OCI-LY3 (cell line): ENCODE measurements around the gene GNG14.

Source experiments
- H2AFZ ChIP-seq: fragments of 200-600, 300-600 bp; shearing (Covaris generic); 2 replicates; pipeline ENCODE4 v1.6.0; 2014; ENCODE audit warnings: antibody characterized with exemption, low read depth, low read length
- H3K27ac ChIP-seq: fragments of 200-600, 300-600 bp; sonication (generic); 2 replicates; pipeline ENCODE4 v1.5.1; 2014; ENCODE audit warnings: mild to moderate bottlenecking, low read length, moderate library complexity, mixed read lengths
- H3K27me3 ChIP-seq: fragments of 200-600, 300-600 bp; sonication (generic); 2 replicates; pipeline ENCODE4 v1.6.1; 2014; ENCODE audit warnings: low read depth, low read length, mixed read lengths
- H3K36me3 ChIP-seq: fragments of 200-600, 300-600 bp; sonication (generic); replicated peaks from 2 replicates; pipeline ENCODE3; 2014; ENCODE audit warnings: low read depth, low read length, mixed read lengths
- H3K4me1 ChIP-seq: fragments of 300-600, 200-600 bp; sonication (generic); 2 replicates; pipeline ENCODE4 v1.6.1; 2014; ENCODE audit warnings: low read length, mixed read lengths
- H3K4me2 ChIP-seq: fragments of 200-600, 300-600 bp; sonication (generic); 2 replicates; pipeline ENCODE4 v1.6.1; 2014; ENCODE audit warnings: low read length, mixed read lengths
- H3K4me3 ChIP-seq: fragments of 300-600, 200-600 bp; sonication (generic); 2 replicates; pipeline ENCODE4 v1.5.1; 2014; ENCODE audit warnings: antibody characterized with exemption, mild to moderate bottlenecking, low read length, moderate library complexity
- H3K79me2 ChIP-seq: fragments of 300-600, 200-600 bp; shearing (Covaris generic); 2 replicates; pipeline ENCODE4 v1.6.1; 2014; ENCODE audit warnings: mild to moderate bottlenecking, low read length, mixed read lengths
- H3K9ac ChIP-seq: fragments of 300-600, 200-600 bp; shearing (Covaris generic); 2 replicates; pipeline ENCODE4 v1.6.0; 2014; ENCODE audit warnings: mild to moderate bottlenecking, low read length, moderate library complexity
- H3K9me3 ChIP-seq: fragments of 200-600, 300-600 bp; shearing (Covaris generic); 2 replicates; pipeline ENCODE4 v1.6.1; 2014; ENCODE audit warnings: low read length, mixed read lengths; ENCODE audit not compliant: insufficient read depth
- H4K20me1 ChIP-seq: fragments of 200-600, 300-600 bp; sonication (generic); 2 replicates; pipeline ENCODE4 v1.6.1; 2016; ENCODE audit warnings: low read length, mixed read lengths; ENCODE audit not compliant: insufficient read depth
- CTCF ChIP-seq: fragments of 200-600, 300-600 bp; sonication (generic); IDR thresholded peaks from 2 replicates; pipeline ENCODE4 v1.5.1; 2014; ENCODE audit warnings: antibody characterized with exemption, low read length, low read depth
- EZH2phosphoT487 ChIP-seq: fragments of 200-600 bp; shearing (Covaris generic); IDR thresholded peaks from 2 replicates; pipeline ENCODE4 v1.6.1; 2018; ENCODE audit warnings: antibody characterized with exemption, mixed run types, low read depth

The GNG14 gene

GRCh38 chr19:12737835-12738351, 50.1 kb downstream of the GNG14 start:
- Histone ChIP-seq H3K9ac (peak overlapping the region; percentile 64), H3K79me2 (peaks cover 38% of the 10 kb centered on the region), H3K4me2 (peak overlapping the region; percentile 92), H3K4me3 (peak overlapping the region; percentile 85), H2AFZ (no peak overlapping the region), H4K20me1 (peaks cover 11% of the 10 kb centered on the region), H3K9me3 (no peaks in the 10 kb centered on the region), H3K27me3 (no peaks in the 10 kb centered on the region), H3K4me1 (peaks cover 26% of the 10 kb centered on the region), H3K27ac (no peak overlapping the region), H3K36me3 (peaks cover 9% of the 10 kb centered on the region)
- TF ChIP-seq EZH2phosphoT487 = no peak
- TF ChIP-seq CTCF = no peak
